Stimulated activated CD4-positive, alpha-beta T cell treated with anti-CD3 and anti-CD28 coated beads, Interleukin-12 subunit alpha, Interleukin-12 subunit beta, amount 100 ng/mL, for 48 hours (primary cell): ENCODE results near the gene SPACDR.
"Not testable (repeated sequence)": the region's sequence is repeated elsewhere in the genome, so short reads cannot be mapped to it uniquely, and the experiment has no call there.

Source experiments
- DNase-seq, 3 donors: peaks; one replicate each; pipeline ENCODE4 v3.0.0-alpha.2; 2020; ENCODE audit warnings: low read depth in 2 of 3, low spot score in 1 of 3

The SPACDR gene

DNA sequence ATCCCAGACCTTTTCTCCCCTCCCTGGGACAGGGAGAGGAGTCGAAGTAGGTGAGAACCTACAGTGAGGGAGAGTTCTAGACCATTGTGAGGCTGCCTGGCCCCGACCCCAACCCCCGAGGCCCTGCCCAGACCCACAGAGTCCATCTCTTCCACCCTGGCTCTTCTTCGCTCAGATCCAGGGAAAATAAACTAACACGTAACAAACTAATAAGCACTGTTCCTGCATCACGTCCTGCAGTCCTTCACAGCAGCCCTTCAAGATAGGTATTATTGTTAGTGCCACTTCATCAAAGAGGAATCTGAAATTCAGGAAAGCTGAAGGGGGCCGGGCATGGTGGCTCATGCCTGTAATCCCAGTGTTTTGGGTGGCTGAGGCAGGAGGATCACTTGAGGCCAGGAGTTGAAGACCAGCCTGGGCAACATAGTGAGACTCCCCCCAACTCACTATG, at the start of gene SPACDR:
TSS of gene SPACDR (minus strand) at position 51 of the 451 bp plus-strand sequence. CDS start 235 bp downstream, outside the sequence.
- DNase-seq = no peak

GRCh38 chr7:100513212-100513810, 49.3 kb upstream of the SPACDR start:
- DNase-seq = no peak

DNA sequence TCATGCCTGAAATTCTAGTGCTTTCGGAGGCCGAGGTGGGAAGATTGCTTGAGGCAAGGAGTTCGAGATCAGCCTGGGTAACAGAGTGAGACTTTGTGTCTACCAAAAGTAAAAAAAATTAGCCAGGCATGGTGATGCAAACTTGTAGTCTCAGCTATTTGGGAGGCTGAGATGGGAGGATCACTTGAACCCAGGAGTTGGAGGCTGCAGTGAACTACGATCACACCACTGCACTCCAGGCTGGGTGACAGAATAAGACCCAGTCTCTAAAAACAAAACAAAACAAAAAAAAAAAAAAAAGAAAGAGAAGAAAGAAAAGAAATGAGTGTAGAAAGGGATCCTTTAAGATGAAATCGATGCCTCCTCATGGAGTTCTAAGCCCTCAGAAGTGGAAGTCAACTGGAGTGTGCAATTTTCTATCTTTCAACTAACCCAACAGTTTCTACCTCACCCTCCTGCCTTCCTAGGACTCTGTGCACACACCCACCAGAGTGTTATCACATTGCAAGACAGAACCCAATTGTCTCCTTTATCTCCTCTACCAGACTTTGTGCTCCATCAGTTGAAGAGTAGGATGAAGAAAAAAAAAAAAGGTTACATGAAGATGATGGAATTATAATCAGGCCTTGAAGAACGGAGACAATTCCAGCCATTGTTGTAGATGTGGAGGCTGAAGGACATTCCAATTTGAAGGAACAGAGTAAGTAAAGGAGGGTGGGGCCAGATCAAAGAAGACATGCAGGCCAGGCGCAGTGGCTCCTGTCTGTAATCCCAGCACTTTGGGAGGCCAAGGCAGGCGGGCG, 46.6 kb upstream of the SPACDR start:
- DNase-seq = no peak

DNA sequence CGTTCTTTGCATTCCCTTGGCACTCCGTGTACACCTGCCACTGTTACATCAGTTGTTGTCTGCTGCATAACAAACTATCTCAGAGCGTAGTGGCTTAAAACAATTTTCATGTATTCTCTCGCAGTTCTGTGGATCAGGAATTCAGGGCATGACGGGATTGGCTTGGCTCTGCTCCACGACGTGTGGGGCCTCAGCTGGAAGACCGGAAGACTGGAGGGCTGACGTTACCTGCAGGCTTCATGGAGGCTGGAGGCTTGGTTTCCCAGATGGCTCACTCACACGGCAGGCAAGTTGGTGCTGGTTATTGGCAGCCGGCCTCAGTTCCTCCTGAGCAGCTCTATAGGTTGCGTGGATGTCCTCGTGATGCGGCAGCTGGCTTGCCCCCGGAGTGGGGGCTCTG, 45.2 kb upstream of the SPACDR start:
- no peak for DNase-seq

GRCh38 chr7:100506356-100506923, 42.4 kb upstream of the SPACDR start:
- no peak for DNase-seq

DNA sequence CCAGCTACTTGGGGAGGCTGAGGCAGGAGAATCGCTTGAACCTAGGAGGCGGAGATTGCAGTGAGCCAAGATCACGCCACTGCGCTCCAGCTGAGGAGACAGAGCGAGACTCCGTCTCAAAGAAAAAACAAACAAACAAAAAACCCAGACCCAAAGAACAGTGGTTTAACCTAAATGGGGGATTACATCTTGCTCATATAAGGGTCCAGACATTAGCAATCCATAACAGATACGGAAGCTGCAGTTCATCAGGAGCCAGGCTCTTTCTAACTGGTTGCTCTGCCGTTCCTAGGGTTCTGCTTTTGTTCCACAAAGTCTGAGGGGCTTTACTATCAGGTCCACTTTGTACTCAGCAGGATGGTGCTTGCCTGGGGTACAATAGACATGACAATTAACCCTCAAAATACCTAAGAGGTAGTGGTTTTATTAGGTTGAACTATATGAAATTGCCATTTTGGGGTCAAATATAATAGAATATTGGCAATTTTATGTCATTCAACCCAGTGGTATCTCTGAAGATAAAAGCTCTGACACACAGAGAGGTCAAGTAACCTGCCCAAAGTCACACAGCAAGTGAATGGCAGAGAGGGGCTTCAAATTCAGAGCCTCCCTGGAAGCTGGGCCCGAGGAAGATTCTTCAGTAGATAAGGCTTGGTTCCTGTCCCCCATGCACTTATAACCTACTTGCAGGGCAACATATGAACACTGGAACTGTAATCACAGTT, 41.0 kb upstream of the SPACDR start:
- DNase-seq = no peak

- not testable (repeated sequence) for DNase-seq
Measured at GRCh38 chr7:100504031-100504430, 40.0 kb upstream of the SPACDR start.

DNA sequence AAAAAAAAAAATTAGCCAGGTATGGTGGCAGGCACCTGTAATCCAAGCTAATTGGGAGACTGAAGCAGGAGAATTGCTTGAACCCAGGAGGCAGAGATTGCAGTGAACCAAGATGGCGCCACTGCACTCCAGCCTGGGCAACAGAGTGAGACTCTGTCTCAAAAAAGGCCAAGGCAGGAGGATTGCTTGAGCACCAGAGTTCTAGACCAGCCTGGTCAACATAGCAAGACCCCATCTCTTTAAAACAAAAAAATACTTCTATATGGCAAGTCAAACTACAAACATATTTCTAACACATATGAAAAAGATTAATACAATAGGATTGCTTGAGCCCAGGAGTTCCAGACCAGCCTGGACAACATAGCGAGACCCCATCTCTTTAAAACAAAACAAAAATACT, 36.7 kb upstream of the SPACDR start:
- DNase-seq = not testable (repeated sequence)

DNA sequence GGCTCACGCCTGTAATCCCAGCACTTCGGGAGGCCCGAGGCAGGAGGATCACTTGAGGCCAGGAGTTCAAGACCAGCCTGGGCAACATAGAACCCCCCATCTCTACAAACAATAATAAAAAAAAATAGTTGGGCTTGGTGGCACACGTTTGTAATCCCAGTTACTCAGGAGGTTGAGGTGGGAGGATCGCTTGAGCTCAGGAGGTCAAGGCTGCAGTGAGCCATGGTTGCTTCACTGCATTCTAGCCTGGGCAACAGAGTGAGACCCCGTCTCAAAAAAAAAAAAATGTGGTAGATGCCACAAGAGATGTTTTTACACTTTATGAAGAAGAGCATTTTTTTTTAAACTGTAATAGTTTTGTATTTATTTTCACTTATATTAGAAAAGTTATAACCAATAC, 32.4 kb upstream of the SPACDR start:
- no peak for DNase-seq

DNA sequence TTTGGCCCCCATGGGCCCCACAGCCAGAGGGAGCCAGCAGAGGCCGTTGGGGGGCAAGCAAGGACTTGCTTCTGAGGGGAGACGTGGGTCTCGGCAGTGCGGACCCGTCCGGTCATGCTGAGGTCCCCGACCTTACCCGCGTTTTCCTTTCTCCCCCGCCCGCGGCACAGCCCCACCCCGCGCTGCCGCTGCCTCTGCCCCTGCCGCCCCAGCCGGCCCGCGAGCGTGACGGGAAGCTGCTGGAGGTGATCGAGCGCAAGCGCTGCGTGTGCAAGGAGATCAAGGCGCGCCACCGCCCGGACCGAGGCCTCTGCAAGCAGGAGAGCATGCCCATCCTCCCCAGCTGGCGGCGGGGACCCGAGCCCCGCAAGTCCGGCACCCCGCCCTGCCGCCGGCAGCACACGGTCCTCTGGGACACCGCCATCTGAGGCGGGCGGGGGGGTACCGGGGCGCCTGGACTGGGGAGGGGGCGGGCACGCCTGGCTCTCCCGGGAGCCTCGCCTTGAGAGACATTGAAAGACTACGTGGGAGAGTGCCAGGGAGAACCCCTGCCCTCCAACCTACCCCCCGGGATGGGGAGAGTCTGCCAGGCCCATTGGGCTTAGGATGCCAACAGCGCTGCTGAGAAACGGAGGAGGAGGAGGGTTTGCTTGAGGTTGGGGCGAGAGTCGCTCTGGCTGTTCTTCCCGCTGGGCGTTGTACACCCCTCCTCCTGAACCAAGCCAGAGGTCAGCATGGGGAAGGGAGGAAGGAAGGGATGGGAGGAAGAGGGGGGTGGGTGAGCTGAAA, 29.6 kb upstream of the SPACDR start:
- DNase-seq = peak; percentile 25 to 54 (median 34)

DNA sequence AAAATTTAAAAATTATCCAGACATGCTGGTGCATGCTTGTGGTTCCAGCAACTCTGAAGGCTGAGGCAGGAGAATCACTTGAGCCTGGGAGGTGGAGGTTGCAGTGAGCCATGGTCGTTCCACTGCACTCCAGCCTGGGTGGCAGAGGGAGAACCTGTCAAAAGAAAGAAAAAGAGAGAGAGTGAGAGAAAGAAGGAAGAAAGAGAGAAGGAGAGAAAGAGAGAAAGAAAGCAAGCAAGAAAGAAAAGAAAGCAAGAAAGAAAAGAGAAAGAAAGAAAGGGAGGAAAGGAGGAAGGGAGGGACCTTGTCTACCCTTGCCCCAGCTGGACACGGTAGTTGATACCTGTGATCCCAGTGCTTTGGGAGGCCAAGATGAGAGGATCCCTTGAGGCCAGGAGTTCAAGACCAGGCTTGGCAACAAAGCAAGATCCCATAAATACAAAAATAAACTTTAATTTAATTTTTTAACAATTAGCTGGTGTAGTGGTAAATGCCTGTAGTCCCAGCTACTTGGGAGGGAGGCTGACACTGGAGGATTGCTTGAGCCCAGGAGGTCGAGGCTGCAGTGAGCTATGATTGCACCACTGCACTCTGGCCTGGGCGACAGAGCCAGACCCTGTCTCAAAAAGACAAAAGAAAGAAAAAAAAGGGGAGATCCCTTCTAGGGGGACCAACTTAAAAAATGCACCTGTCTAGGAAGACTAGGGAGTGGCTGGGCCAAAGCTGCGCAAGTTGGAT, 28.8 kb upstream of the SPACDR start:
- DNase-seq = no peak

DNA sequence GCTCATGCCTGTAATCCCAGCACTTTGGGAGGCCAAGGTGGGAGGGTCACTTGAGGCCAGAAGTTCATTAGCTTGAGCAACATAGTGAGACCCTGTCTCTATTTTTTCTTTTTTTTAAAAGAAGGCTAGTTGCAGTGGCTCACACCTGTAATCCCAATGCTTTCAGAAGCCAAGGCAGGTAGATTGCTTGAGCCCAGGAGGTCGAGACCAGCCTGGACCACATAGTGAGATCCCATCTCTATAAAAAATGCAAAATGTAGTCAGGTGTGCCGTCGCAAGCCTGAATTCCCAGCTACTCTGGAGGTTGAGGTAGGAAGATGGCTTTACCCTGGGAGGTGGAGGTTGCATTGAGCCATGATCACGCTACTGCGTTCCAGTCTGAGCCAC, 27.1 kb upstream of the SPACDR start:
- DNase-seq = no peak

GRCh38 chr7:100490483-100491191, 26.6 kb upstream of the SPACDR start:
- no peak for DNase-seq

GRCh38 chr7:100489824-100490223, 25.8 kb upstream of the SPACDR start:
- DNase-seq = no peak

GRCh38 chr7:100489121-100489520, 25.1 kb upstream of the SPACDR start:
- no peak for DNase-seq

DNA sequence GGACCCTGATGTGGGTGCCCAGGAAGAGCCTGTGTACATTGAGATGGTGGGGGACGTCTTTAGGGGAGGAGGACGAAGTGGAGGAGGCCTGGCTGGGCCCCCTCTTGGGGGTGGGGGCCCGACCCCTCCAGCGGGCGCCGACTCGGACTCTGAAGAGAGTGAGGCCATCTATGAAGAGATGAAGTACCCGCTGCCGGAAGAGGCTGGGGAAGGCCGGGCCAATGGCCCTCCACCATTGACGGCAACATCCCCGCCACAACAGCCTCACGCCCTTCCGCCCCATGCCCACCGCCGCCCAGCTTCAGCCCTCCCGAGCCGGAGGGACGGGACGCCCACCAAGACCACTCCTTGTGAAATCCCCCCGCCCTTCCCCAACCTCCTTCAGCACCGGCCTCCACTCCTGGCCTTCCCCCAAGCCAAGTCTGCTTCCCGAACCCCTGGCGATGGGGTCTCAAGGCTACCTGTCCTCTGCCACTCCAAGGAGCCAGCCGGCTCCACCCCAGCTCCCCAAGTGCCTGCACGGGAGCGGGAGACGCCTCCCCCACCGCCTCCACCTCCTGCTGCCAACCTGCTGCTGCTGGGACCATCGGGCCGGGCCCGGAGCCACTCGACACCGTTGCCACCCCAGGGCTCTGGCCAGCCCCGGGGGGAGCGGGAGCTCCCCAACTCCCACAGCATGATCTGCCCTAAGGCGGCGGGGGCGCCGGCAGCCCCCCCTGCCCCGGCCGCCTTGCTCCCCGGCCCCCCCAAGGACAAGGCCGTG, 24.5 kb upstream of the SPACDR start:
- no peak for DNase-seq

GRCh38 chr7:100486753-100487446, 22.8 kb upstream of the SPACDR start:
- DNase-seq = no peak

DNA sequence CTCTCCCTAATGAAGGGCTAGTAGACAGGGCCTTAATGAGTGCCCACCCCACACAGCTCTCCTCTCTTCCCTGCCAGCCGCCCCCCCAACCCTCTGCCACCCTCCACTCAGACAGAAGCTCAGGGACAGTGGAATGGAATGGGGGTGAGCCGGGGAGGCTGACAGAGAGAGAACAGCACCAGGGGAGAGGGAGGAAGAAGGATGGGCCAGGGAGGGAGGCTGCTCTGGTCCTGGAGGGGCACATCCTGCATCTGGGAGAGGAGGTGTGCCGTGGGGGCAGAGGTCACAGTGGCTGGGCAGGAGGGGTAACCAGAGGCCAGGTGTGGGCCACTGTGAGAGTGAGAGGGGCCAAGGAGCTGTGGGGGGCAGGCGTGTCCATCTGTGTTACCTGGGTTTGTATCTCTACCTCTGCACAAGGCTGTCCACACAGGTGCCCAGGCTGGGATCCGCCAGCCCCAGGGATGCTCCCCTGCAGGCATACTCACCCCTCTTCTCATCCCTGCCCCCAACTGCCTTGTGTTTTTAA, 22.1 kb upstream of the SPACDR start:
- no peak for DNase-seq
